Measurements from ENCODE around the gene VPS39.

DNA sequence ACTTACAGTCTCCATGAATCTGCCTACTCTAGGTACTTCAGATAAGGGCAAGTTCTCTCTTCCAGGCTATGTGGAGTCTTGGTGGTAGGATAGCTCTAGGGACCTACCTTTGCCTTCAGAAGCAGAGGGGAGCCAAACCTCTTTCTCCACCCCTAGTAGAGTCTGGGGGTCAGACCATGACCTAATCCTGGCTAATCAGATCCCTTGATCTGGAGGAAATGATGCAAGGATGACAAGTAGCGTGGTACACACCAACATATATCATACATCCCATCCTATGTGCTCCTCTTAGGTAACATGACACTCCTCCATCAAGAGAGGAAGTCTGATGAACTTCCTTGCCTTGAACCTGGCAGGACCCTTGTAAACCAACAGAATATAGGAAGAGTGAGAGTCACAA lies 36.3 kb downstream of the VPS39 start:
- TF ChIP-seq, protein P1, sequence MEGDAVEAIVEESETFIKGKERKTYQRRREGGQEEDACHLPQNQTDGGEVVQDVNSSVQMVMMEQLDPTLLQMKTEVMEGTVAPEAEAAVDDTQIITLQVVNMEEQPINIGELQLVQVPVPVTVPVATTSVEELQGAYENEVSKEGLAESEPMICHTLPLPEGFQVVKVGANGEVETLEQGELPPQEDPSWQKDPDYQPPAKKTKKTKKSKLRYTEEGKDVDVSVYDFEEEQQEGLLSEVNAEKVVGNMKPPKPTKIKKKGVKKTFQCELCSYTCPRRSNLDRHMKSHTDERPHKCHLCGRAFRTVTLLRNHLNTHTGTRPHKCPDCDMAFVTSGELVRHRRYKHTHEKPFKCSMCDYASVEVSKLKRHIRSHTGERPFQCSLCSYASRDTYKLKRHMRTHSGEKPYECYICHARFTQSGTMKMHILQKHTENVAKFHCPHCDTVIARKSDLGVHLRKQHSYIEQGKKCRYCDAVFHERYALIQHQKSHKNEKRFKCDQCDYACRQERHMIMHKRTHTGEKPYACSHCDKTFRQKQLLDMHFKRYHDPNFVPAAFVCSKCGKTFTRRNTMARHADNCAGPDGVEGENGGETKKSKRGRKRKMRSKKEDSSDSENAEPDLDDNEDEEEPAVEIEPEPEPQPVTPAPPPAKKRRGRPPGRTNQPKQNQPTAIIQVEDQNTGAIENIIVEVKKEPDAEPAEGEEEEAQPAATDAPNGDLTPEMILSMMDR (conservative IDR thresholded peaks at IDR 0.05; ENCODE audit: low read depth, low read length), result no peak
- TF ChIP-seq EZH2 (IDR thresholded peaks at IDR 0.05; ENCODE audit: low read length, unreplicated experiment) (no peak), EZH2phosphoT487 (IDR thresholded peaks at IDR 0.05; ENCODE audit: borderline replicate concordance, low read length) (no peak)

Data from PC-3 (cell line).